Measurements from ENCODE around the gene ELN. TPM values are rescaled to one million over a fixed set of nuclear protein-coding genes. Genes with fewer than 3 reads are reported as not detected.

ELN gene
- total RNA-seq, 1 experiment from 2014 or later: 0.26 TPM

- ATAC-seq (no peak), DNase-seq (ENCODE audit: low read depth, low spot score) (no peak)
- ChIA-PET POLR2A (no interaction called here), CTCF (no interaction called here)
- intact Hi-C loops (cut with micrococcal nuclease; ENCODE audit: unreplicated experiment) (no loop called here), in situ Hi-C loops (cut with HindIII; ENCODE audit: low pct_unique_long_range_greater_than_20kb, low sequenced_read_pairs) (no loop called here)
- no peak overlapping the region for H3K4me3 ChIP-seq (ENCODE audit: low read depth in 2 of 2, low read length in 2 of 2)
- H3K4me1 ChIP-seq (ENCODE audit: control insufficient read depth, insufficient read depth, low read length): no peaks in the 10 kb centered on the region
- TF ChIP-seq POLR2AphosphoS5 (IDR thresholded peaks at IDR 0.05; ENCODE audit: low read depth, low read length): no peak
- TF ChIP-seq CTCF (IDR thresholded peaks at IDR 0.05): no peak
- TF ChIP-seq SIN3A (IDR thresholded peaks at IDR 0.05; ENCODE audit: borderline replicate concordance, insufficient read depth, low read depth, low read length): no peak
- no peak for TF ChIP-seq TCF7L2 (IDR thresholded peaks at IDR 0.05; ENCODE audit: low read depth, low read length)
- no peak for TF ChIP-seq REST (IDR thresholded peaks at IDR 0.05; ENCODE audit: insufficient read depth in 1 of 2, low read depth in 2 of 2, low read length in 1 of 2)
- peaks cover 2% of the 10 kb centered on the region; the same call in 1 of the 2 replicates for H3K27me3 ChIP-seq (ENCODE audit: control insufficient read depth, insufficient read depth, low read length)
- no peaks in the 10 kb centered on the region for H3K9me3 ChIP-seq (ENCODE audit: control insufficient read depth, insufficient read depth, low read depth, low read length)
- no peaks in the 10 kb centered on the region for H3K36me3 ChIP-seq (ENCODE audit: control insufficient read depth, insufficient read depth, low read length)
- BruUV-seq (replicated peaks): no TSS peak
- H3K27ac ChIP-seq (ENCODE audit: low read length): no peak overlapping the region
Observed at GRCh38 chr7:74053589-74054186, 25.7 kb downstream of the ELN start.

GRCh38 chr7:74056096-74056915, 28.3 kb downstream of the ELN start:
- TF ChIP-seq REST (IDR thresholded peaks at IDR 0.05; ENCODE audit: insufficient read depth in 1 of 2, low read depth in 2 of 2, low read length in 1 of 2): no peak
- no peak for TF ChIP-seq SIN3A (IDR thresholded peaks at IDR 0.05; ENCODE audit: borderline replicate concordance, insufficient read depth, low read depth, low read length)
- TF ChIP-seq POLR2AphosphoS5 (IDR thresholded peaks at IDR 0.05; ENCODE audit: low read depth, low read length): no peak
- no peak for TF ChIP-seq TCF7L2 (IDR thresholded peaks at IDR 0.05; ENCODE audit: low read depth, low read length)
- no peak for TF ChIP-seq CTCF (IDR thresholded peaks at IDR 0.05)
- H3K9me3 ChIP-seq (ENCODE audit: control insufficient read depth, insufficient read depth, low read depth, low read length): no peaks in the 10 kb centered on the region
- in situ Hi-C loops (cut with HindIII; ENCODE audit: low pct_unique_long_range_greater_than_20kb, low sequenced_read_pairs): no loop called here
- no peaks in the 10 kb centered on the region for H3K36me3 ChIP-seq (ENCODE audit: control insufficient read depth, insufficient read depth, low read length)
- no TSS peak for BruUV-seq (replicated peaks)
- intact Hi-C loops (cut with micrococcal nuclease; ENCODE audit: unreplicated experiment): no loop called here
- no peak for ATAC-seq
- no peak for DNase-seq (ENCODE audit: low read depth, low spot score)
- CTCF ChIA-PET: no interaction called here
- H3K4me1 ChIP-seq (ENCODE audit: control insufficient read depth, insufficient read depth, low read length): peaks cover 7% of the 10 kb centered on the region; the same call in 1 of the 2 replicates
- H3K27me3 ChIP-seq (ENCODE audit: control insufficient read depth, insufficient read depth, low read length): peaks cover 2% of the 10 kb centered on the region; the same call in 1 of the 2 replicates
- no peak overlapping the region for H3K27ac ChIP-seq (ENCODE audit: low read length)
- POLR2A ChIA-PET: no interaction called here
- H3K4me3 ChIP-seq (ENCODE audit: low read depth in 2 of 2, low read length in 2 of 2): no peak overlapping the region
